Measurements from ENCODE around the gene SCUBE1.

The SCUBE1 gene

GRCh38 chr22:43388420-43388851, 45.3 kb upstream of the SCUBE1 start:
- peak; percentile 99 for TF ChIP-seq CTCF (IDR thresholded peaks at IDR 0.05; ENCODE audit: low read depth, low read length)
- in situ Hi-C loops (cut with HindIII; ENCODE audit: low sequenced_read_pairs) = no loop called here
- DNase-seq (ENCODE audit: low read depth, low spot score) = peak; percentile 46
- H3K4me3 ChIP-seq (ENCODE audit: low read depth, low read length) = no peak overlapping the region

- TF ChIP-seq CTCF (IDR thresholded peaks at IDR 0.05; ENCODE audit: low read depth, low read length) = no peak
- in situ Hi-C loops (cut with HindIII; ENCODE audit: low sequenced_read_pairs) = no loop called here
- no peak overlapping the region for H3K4me3 ChIP-seq (ENCODE audit: low read depth, low read length)
- DNase-seq (ENCODE audit: low read depth, low spot score) = no peak
Observed at GRCh38 chr22:43387815-43388214, 44.6 kb upstream of the SCUBE1 start.

- no peak overlapping the region for H3K4me3 ChIP-seq (ENCODE audit: low read depth, low read length)
- peak; percentile 94 for TF ChIP-seq CTCF (IDR thresholded peaks at IDR 0.05; ENCODE audit: low read depth, low read length)
- peak; percentile 66 for DNase-seq (ENCODE audit: low read depth, low spot score)
- in situ Hi-C loops (cut with HindIII; ENCODE audit: low sequenced_read_pairs) = no loop called here
Observed at GRCh38 chr22:43385770-43386641, 42.8 kb upstream of the SCUBE1 start.

- in situ Hi-C loops (cut with HindIII; ENCODE audit: low sequenced_read_pairs) = no loop called here
- no peak for DNase-seq (ENCODE audit: low read depth, low spot score)
- H3K4me3 ChIP-seq (ENCODE audit: low read depth, low read length) = no peak overlapping the region
- no peak for TF ChIP-seq CTCF (IDR thresholded peaks at IDR 0.05; ENCODE audit: low read depth, low read length)
Observed at GRCh38 chr22:43384863-43385262, 41.7 kb upstream of the SCUBE1 start.

GRCh38 chr22:43381693-43382092, 38.5 kb upstream of the SCUBE1 start:
- no peak for TF ChIP-seq CTCF (IDR thresholded peaks at IDR 0.05; ENCODE audit: low read depth, low read length)
- H3K4me3 ChIP-seq (ENCODE audit: low read depth, low read length) = no peak overlapping the region
- in situ Hi-C loops (cut with HindIII; ENCODE audit: low sequenced_read_pairs) = no loop called here
- DNase-seq (ENCODE audit: low read depth, low spot score) = no peak

GRCh38 chr22:43377896-43378704, 34.9 kb upstream of the SCUBE1 start:
- TF ChIP-seq CTCF (IDR thresholded peaks at IDR 0.05; ENCODE audit: low read depth, low read length) = no peak
- DNase-seq (ENCODE audit: low read depth, low spot score) = peak; percentile 26
- no peak overlapping the region for H3K4me3 ChIP-seq (ENCODE audit: low read depth, low read length)

More at GRCh38 chr22:43377896-43378704, 34.9 kb upstream of the SCUBE1 start:
- in situ Hi-C loops (cut with HindIII; ENCODE audit: low sequenced_read_pairs) = no loop called here
